Measurements from ENCODE around the gene APOL1.

Gene APOL1

GRCh38 chr22:36311386-36312085 lies 58.6 kb downstream of the APOL1 start:
- no peak for DNase-seq (ENCODE audit: low spot score)

GRCh38 chr22:36315325-36315724 lies 62.4 kb downstream of the APOL1 start:
- DNase-seq (ENCODE audit: low spot score), result no peak

GRCh38 chr22:36316419-36316818 lies 63.5 kb downstream of the APOL1 start:
- no peak for DNase-seq (ENCODE audit: low spot score)

All from COLO829 (cell line).